Activated CD4-positive, alpha-beta T cell treated with anti-CD3 and anti-CD28 coated beads, Interleukin-2, amount 50 U/mL, for 48 hours (primary cell): ENCODE measurements around the gene SLAMF6.

ENCODE experiments used
- DNase-seq, 2 experiments: peaks; one replicate each; pipeline ENCODE4 v3.0.0-alpha.2; 2020

The SLAMF6 gene

DNA sequence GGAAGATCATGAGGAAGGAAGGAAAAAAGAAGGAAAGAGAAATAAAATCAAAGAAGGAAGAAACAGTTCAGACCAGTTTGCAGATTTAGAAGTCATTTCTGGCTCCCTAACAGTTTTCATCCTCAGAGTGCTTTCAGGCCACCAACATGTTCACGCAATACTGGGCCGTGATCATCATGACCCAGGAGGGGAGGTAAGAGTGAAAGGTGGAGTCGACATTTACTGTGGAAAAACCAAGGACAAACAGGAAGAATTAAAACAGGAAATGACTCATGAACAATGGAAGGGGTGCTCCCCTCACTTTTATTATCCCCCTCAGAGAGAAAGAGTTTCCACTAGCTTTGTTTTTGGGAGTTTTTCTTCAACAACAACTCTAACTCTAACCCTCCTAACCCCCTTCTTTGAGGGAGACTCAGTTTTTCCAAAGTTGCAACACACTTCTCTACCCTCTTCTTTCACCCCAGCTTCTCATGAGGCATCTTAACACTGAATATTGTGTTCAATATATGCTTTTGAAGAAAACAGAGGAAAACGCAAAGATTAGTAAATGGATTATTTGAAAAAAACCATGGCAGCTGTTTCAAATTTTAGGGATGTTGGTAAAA is 62.3 kb downstream of the SLAMF6 start:
- DNase-seq = peak in 1 of 2 experiments; percentile 59

DNA sequence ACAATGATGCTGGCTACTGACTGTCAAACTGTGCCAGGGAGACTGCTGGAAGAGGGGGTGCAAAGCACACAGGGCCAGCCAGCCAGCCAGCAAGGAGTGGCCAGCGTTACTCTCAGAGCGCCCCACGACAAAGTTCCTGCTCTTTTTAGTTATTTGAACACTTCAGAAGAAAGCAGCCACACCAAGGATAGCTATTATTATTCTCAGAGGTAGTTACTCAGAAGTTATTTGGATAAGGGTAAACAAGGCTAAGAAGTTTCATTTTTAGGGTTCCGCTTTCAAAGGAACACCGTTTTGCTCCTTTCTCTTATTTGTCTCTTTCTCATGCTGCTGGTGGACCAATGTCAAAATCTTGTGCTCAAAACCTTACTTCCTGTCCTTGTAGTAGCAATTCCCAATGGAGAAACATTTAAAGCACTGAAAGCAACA is 62.8 kb downstream of the SLAMF6 start:
- DNase-seq = no peak

DNA sequence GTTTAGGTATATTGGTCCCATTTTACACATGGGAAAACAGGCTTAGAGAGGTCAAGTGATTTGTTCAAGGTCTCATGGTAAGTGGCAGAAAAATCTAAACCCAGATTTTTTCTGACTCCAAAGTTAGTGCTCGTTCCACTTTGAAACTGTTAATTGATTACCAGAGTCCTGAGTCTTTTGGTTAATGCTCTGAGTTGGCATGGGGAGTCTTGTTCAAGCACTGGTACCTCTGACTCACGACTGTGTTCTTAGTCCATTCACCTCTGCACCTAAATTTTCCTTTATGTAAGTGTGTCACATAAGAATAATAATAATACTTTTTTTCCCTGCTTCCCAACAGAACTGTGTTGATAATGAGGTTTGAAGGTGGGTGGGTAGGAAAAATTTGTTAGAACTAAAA is 63.4 kb downstream of the SLAMF6 start:
- no peak for DNase-seq

DNA sequence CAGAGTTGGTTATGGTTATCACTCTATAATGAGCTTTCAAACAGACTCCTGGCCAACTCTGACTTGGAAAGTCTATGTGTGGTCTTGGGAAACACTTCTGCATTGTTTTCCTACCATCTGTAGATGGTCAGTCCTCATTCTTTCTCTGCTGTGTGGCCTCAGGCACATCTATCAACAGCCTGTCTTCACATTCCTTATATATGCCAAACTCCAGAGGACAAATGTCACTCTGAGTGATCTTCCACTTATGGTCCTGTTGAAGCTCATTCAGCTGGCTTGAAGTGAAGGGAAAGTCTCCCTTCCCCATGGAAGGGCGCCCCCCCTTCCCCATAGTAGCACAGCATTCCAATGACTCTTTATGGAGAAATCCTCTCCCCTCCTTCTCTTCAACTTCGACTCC is 64.0 kb downstream of the SLAMF6 start:
- DNase-seq = no peak

DNA sequence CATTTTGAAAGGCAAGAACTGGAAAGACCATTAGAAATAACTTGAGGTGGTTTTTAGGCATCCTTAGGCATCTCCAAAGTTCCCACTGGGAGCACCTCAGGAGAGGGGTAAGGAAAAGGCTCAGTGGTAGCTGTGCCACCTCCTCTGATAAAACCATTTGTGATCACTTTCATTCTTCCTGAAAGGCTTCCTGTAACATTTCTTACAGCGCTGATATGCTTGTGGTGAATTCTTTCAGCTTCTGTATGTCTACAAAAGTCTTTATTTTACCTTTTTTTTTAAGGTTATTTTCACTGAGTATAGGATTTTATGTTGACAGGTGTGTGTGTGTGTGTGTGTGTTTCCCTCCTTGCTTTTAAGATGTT is 67.9 kb downstream of the SLAMF6 start:
- DNase-seq = no peak

DNA sequence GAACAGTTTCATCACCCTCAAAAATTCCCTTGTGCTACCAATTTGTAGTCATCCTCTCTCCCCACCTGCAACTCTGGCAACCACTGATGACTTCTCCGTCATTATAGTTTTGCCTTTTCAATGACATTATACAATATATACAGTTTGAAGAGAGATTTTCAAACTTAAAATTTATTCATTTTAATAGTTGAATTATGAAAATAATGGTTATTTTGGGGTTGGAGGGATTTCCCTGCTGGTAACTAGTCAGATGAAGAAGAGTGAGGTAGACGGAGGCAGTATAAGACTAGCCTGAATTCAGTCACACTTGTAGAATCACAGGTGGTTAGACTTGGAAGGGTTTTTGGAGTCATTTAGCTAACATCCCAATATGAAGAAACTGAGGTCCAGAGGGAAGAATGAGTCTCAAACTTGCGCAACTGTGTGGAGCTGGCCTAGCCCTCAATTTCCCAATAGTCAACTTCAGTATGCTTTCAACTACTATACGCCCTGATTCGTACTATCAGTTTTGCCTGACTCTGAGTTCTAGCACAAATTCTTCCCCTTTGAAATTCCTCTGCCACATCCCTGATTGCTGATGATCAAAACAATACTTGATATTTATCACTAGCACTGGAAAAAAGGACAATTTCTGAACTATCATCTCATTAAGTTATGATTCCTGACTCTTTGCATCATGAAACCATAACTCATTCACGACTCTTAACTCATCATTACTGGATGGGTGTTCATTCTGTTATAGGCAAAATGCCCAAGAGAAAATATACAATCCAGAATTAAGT is 68.5 kb downstream of the SLAMF6 start:
- DNase-seq = no peak

DNA sequence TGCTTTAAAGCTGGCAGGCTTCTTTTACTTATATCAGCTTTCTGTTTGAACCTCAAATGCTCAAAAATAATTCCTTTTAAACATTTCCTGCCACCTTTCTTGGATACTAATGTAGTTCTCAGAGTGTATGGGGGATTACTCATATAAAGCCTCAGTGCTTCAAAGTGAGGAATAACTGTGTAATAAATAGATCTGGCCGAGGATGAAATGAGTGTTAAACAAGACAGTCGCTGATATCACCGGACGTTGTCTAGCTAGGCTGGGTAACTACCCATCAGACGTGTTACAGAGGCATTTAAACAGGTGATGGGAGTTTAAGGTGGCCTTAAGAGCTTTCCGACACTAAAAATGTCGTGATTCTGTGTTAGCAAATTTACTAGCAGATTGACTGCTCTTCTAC is 69.6 kb downstream of the SLAMF6 start:
- no peak for DNase-seq

DNA sequence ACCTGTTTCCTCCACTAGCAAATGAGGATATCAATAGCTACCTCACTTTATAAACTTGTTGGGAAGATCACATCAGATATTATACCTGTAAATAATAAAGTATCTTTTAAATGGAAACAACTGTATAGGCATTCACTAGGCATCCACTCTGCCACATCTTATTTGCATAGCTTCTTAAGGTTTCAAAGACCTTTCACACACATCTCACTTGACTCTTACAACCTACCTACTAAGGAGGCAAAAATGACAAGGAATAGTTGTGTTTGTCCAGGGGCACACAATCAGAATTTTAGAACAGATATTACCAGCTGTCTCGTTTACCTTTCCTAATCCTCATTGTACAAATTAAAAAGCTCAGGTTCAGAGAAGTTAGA is 71.2 kb downstream of the SLAMF6 start:
- no peak for DNase-seq

DNA sequence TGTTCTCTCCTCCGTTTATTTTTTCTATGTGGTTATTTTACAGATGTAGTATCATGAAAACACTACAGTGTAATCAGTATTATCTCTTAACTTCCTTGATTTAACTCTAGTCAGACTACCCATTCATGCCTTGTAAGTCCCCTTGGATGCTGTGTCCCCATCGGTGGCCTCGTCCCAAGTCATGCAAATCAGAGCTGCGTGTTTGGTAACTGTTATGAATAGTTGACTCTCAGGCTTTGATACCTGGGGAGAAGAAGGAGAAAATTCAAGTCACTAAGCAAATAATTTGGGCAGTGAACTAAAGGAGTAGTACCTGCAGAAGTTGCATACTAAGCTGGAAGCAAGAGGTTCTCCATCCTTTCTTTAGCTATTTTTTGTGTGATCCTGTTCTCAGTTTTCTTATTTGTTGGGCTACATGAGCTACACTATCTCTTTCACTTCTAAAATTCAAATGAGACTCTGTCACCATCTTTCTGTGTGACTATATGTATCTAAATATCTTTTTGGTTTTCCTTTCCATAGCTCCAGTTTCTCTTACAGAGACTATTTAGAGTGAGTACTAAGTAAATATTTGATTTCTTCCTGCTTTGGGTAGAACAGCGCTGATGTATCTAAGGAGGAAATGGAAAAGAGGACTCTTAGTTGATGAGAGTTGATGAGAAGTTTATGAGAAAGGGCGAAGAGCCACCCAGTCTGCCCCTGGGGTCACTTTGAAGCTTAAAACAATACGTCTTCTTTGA is 71.8 kb downstream of the SLAMF6 start:
- DNase-seq = no peak

DNA sequence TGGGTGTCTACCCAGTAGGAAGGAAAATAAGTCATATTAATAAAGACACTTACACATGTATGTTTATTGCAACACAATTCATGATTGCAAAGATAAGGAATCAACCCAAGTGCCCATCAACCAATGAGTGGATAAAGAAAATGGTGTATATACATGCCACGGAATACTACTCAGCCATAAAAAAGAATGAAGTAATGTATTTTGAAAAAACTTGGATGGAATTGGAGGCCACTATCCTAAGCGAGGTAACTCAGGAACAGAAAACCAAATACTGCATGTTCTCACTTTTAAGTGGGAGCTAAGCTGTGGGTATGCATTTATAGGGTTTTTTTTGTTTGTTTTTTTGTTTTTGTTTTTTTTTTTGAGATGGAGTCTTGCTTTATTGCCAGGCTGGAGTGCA is 73.6 kb downstream of the SLAMF6 start:
- DNase-seq = no peak

DNA sequence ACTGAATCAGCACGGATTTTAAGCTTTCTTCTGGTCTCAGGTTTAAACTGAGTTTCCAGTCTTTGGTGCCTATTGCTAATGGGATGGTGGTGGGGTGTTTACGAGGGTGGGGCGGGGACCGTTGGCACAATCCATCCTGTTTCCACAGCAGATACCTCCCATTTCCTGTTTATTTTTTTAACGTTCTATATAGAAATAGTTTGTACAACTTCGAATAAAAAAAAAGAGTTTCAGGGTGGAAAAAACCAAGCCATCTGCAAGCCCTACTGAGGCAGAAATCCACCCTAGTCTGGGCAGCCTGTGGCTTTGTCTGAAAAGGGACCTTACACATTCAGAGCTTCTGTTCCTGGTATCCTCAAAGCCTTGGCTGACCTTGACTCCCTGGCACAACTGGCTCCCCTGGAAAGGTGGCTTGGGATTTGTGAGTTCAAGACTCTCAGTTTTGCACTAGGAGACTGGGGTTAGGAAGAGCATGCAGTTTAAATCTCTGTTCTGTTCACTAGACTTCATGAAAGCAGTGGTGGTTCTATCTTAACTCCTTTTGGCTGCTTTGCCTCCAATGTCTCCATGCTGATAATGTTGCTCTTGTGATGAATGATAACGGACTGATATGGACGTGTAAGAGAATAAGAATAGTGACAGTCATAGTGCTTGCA is 76.0 kb downstream of the SLAMF6 start:
- DNase-seq = no peak

DNA sequence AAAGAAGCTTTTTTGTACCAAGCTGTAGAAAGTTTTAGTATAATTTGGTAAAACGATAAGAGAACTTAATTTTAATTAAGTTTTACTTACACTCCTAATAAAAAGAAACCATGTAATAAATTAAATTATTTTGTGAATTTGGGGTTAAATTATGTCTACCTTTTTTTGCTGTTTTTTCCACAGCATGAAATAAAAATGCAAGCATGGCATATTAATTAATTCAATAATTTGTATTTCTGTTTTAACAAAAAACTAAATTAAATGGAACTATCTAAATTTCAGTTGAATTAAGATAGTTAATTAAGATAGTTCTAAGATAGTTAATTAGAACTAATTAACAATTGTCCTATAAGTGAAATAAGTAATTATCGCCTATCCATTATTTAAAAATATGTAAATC is 83.3 kb downstream of the SLAMF6 start:
- no peak for DNase-seq

DNA sequence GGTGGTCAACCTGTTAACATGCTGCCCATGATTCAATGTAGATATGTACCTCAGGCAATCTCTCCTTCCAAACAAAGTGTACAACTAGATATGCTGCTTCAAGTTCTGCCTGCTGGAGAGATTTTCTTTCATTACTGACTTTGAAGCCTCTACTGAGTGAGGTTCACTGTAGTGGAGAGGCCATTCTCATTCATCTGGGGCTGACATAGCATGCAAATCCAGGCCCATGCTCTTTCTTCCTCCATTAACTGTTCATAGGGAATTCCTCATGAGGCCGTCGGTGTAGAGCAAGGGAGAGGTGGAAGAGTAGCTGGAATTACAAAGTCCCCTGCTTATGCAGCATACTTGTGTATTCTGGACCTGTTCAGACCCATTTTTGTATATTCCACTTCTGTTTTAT is 84.1 kb downstream of the SLAMF6 start:
- no peak for DNase-seq

DNA sequence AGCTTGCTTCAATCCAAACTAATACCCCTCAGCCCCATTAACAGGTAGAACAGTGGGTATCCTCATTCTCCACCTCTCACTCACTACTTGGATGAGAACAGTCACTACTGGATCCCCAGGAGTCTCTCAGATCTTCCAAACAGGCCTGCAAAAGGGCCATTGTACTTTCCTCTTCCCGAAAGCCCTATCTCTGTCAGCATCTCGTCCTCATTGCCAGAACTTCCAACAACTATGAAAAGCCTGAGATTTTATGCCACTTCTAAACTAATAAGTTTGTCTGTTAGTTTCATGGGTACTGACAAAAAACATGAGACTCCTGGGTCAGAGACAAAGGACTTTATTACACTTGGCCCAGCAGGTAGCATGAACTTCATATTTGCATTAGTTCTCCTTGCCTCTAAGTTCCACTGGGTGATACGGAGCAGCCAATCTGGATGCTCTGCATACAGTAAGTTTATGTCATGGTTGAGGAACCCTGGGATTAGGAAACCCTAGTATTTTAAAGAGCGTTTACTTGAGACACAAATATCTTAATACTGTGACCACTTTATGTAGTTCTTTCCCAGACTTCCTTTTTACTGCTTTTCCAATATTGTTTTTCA is 84.6 kb downstream of the SLAMF6 start:
- DNase-seq = no peak

DNA sequence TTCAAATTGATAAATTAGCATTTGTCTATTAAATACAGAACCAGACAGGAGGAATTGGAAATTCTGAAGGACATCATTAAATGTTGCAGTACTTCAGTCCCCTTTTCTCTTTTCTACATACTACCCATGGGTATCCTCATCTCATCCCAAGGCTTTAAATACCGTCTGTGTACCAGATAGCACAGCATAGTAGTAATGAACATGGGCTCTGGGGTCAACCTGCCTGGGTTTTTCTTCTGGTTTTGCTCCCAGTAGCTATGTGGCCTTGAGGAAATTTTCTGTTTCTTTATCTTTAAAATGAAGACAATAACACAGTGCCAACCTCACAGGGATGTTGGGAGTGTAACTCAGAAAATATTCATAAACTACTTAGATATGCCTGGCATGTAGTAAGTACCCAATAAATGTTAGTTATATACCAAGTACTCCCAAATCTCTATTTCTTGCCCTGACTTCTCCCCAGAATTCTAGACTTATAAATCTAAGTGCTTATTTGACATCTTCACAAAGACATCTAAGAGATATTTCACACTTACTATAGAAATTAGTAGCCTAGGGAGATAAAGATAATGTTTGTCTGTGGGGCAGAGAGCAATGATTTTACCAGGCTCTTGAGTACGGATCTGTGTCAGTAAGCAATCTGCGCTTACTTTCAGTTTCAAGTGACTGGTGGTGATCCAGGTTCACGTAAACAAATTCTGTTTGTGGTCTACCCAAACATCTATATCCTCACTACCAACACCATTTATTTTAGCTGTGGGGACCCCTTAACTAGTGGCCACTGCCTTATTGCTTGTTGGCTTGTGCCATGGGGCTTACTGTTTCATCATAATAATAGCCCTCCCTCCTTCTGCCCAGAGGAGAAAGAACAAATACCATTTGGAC is 85.4 kb downstream of the SLAMF6 start:
- DNase-seq = no peak

DNA sequence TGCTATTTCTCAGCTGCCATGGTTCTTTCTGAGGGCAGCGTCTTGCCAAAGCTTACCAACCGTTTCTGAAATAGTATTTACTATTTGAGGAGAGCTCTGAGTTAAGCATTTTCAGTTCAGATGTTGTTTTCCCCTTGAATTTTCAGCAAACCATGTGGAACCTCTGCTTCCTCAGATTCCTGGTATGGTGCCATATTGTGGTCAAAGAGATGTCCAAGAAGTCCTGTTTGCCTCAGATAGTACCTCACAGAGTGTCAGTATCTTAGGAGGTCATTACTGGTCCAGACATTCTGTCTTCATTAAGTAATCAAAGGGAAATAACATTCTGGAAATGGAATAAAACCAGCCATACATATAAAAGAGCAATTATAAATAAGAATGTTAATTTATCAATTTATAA is 86.1 kb downstream of the SLAMF6 start:
- DNase-seq = no peak
